GM18867 (cell line): ENCODE data around the gene PRKN.

Source experiments
- ATAC-seq: cut with Tn5 transposase; IDR thresholded peaks from one replicate; pipeline ENCODE4 v1.9.1; 2021; ENCODE audit warnings: mild to moderate bottlenecking, moderate library complexity; ENCODE audit not compliant: unreplicated experiment

Gene PRKN

GRCh38 chr6:162388383-162388777 is 339.2 kb downstream of the PRKN start:
- ATAC-seq = no peak

DNA sequence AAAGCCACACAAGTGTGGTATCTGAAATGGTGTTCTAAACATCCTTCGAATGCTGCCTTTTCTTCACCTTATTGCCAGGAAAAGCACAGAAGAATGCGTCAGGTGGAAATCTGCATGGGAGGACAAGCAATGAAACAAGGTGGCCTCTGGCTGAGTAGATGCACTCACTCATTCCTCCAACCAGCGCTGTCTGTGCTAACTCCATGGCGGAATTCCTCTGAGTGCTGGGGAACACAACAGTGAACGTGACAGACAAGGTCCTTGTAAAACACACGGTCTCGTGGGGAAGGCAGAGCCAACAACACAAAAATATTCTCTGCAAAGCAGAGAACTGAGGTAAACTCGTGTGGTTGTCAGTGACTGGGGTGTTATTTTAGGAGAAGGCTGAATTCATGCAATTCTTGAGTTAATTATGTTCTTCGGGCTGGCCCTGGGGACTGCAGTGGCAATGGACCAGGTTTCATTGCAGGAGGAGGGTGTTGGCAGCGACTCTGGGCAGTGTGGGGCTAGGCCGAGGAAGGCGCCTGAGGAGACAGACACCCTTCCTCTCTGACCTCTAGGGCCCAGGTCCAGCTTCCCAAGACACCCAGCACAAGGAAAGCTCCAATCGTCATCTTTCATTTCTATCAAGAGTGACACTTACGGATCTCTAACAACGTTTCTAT is 339.7 kb downstream of the PRKN start:
- ATAC-seq = no peak

DNA sequence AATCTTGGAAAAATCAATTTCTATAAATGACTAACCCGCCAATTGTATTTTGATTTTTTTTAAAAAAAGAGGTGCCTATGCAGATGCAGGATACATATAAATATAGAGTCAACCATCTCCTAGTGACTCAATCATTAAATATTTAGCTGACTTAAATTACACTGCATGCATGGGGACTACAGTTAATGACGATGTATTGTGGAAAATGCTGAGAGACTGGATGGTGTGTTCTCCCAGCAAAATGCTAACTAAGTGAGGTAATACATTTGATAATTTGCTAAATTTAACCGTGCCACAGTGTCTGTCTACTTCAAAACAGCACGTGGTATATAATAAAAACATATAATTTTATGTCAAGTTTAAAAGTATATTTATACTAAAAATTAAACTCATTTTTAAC is 341.6 kb downstream of the PRKN start:
- ATAC-seq = no peak

- ATAC-seq = no peak
These were observed 347.7 kb downstream of the PRKN start for GRCh38 chr6:162379757-162380409.

DNA sequence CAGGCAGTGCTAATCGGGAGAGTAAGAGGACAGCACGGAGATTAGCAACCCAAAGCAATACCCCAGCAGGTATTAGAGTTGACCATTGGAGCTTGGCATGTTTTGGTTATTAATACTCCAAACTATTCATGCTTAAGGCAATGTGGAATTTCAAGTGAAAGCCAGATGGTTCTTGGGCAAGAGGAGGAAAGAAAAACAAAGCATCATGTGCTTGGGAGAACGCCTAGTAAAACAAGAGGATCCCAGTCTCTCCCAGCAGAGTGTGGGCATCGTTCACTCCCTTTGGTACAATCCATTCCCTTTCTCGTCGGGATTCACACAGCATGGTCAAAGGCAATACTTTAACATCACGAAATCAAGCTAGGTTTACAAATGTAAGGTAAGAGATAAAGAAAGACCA is 349.8 kb downstream of the PRKN start:
- no peak for ATAC-seq

DNA sequence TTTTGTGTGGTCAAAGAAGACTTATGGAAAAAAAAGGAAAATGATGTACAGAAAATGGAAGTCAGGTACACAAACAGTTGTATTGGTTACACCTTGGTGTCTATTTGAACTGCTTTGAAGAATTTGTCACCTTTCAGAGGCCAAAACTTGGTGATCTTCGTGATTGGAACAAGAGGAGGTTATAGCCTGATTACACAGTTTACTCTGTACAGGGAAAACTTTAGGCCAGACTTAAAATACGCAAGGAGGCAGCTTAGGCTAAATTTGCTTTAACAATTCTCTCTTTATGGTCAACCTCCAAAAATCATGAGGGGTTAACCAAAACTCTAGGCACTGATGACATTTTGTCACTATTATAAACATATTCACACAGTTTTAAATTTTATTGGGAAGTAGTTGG is 353.7 kb downstream of the PRKN start:
- ATAC-seq = no peak

DNA sequence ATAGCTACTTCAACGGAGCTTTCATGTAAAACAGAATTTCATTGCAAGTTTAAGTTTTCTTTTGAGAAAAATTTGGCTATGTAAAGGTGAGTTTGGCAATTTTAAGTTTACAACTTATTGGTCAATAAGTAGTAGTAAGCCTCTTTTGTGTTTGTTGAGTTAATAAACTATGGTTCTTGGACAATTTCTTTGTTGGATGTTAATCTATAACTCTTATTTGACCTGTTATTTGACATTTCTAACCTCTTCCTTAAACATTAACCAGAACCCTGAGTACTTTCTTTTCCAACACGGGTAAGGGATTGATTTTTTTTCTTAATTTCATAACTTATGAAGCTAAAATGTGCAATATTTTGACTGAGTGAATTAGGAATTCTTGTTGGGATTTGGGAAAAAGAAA is 354.4 kb downstream of the PRKN start:
- ATAC-seq = no peak

GRCh38 chr6:162372106-162372505 is 355.5 kb downstream of the PRKN start:
- ATAC-seq = no peak

DNA sequence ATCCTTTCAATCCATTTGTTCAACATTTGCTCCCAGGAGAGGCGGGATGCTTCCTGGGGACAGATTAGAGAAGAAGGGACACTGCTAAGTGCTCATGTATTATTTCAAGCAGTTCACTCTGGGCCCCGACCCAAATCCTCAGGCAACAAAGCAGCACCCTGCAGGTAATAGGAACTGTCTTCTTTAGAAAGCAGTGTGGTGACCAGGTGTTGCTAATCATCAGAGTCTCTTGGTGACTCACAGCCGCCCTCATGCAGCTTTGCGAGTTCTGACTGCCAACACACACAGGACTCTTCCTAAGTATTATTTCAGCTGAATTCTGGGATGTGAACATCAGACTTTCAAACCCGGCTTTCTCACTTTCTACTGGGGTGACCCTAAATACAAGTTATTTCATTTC is 356.4 kb downstream of the PRKN start:
- no peak for ATAC-seq

DNA sequence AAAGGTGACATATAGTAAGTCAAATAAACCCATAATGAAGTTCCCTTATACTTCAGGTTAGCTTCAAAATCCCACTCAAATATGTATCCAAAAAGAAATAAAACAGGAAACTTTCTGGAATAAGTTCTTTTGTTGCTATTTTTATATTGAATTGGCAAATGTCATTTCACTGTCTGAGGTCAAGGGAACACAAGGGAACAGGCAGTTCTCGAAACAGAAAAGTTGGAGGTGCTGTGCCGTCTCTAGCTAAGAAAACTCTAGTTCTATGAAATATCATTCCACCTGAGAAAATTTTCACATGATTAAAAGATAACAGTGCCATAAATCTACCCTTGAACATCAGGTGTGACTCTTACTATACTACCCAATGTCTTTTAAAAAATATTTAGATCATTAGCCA is 358.5 kb downstream of the PRKN start:
- ATAC-seq = no peak

DNA sequence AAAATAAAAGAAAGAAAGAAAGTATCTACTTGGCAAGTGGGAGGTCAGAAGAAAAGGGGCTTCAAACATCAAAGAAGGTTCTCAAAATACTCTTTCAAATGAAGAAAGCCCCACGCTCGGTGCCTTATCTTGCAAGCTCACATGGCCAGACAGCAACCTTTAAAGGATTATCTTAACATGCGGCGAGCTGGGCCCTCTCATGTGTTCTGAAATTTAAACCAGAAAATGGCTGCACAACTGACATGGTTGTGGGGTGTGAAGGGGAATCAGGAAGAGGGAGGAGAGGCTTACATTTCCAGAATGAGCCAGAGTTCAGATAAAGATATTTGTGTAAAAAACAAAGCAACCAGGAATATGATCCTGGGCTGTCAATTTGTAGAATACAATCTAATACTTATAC is 363.1 kb downstream of the PRKN start:
- no peak for ATAC-seq

DNA sequence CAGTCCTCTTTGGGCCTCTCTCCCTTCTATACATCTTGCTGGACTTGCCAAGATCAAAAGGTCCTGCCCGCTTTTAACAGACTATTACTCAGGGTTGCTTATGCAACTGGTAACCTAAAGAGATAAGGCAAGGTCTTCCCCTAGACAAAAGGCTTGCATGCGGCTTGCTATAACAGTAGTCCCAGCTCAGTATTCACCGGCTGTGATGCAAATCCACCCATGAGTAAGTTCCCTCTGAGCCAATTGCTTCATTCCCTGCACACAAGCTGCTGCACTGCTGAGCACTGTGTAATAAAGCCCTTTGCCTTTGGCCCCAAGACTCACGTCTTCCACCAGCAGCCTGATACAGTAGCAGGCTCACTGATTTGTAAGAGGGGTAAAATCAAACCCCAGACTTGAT is 363.8 kb downstream of the PRKN start:
- no peak for ATAC-seq

- no peak for ATAC-seq
These were observed 366.5 kb downstream of the PRKN start for GRCh38 chr6:162360901-162361567.

DNA sequence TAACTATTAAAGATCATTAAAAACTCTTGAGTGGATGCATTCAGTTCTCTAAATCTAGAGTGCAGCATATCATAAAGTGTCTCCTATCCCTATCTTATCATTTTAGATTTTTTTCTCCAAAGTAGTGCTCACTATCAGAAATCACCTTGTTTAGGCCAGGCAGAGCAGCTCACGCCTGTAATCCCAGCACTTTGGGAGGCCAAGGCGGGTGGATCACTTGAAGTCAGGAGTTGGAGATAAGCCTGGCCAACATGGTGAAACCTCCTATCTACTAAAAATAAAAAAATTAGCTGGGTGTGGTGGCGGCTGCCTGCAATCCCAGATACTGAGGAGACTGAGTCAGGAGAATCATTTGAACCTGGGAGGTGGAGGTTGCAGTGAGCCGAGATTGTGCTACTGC is 368.9 kb downstream of the PRKN start:
- ATAC-seq = no peak

DNA sequence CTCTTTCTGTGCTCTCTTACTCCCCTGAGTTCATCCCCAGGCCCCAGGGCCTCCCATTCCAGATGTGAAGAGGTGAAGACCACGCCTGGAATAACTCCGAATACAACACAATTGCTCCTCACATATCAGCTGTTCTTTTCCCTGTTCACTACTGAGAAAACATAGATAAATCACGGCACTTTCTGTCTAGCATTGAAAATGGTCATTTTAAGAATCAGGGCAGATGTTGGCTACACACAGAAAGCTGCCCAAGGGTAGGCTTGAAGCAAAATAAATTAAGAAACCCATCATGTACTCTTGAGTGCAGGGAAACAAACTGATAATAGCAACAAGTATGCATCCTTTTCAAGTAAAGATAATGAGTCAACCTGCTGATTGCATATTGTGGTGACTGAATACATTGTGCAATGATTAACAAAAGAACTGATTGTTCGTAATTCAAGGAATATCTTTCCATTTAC is 382.5 kb downstream of the PRKN start:
- ATAC-seq = no peak

DNA sequence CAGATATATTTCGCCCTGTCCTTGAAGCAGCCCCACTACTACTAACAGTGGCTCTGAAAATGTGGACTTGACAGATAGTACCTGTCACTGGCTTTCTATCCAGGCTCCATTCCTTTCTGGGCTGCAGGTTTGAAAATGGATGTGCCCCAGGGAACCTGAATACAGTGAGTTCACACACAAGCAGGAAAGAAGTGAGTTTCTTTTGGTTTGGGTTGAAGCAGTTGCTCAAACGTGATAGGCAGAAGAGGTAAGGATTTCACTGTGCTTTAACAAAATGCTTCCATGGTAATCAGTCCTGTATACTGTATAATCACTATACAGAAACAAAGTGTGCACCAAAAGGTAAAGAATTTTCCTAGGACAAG is 382.9 kb downstream of the PRKN start:
- no peak for ATAC-seq

- no peak for ATAC-seq
These were observed 383.5 kb downstream of the PRKN start for GRCh38 chr6:162343936-162344645.

- ATAC-seq = no peak
These were observed 384.2 kb downstream of the PRKN start for GRCh38 chr6:162343198-162343935.

DNA sequence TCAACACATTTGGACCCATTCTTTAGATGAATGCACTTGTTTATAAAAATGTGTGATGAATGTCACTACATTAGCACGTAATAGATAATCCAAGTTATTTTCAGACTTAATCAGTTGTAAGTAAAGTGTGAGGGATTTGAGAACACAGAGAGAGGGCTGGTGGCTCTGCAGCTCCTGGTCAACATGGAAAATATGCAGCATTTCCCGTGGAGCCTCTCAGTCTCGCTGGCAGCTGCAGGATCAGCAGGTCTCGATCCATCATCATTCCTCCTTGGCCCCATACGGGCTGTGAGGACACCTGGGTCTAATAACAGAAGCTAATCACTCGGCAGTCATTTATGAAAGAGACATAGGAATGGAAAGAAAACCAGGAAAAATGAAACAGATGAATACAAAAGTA is 390.2 kb downstream of the PRKN start:
- ATAC-seq = no peak

GRCh38 chr6:162336359-162336758 is 391.2 kb downstream of the PRKN start:
- no peak for ATAC-seq

DNA sequence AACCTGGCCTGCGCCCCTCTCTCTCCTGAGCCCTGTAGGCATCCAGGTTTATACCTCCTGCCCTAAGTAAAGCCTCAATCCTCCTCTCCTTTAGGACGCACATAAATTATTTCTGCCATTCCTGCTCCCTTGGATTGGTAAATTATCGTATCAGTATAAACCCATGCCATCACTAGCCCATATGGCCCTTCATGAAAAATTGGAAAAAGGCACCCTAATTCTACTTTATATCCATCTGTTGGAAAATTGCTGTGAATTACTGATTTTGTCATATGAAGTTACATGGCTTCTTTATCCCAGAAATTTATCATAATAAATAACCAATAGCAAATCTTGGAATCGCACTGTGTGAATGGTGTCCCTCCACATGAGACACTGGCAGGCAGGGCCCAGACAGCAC is 395.2 kb downstream of the PRKN start:
- no peak for ATAC-seq
